HG03159 (cell line): Measurements from ENCODE around the gene NBR1.
"Not testable (repeated sequence)": the region's sequence is repeated elsewhere in the genome, so short reads cannot be mapped to it uniquely, and the experiment has no call there.

Source experiments
- ATAC-seq: cut with Tn5 transposase; IDR thresholded peaks from one replicate; pipeline ENCODE4 v1.9.1; 2021; ENCODE audit warnings: mild to moderate bottlenecking, moderate library complexity; ENCODE audit not compliant: unreplicated experiment

The NBR1 gene

GRCh38 chr17:43170766-43171585, at the start of gene NBR1:
Gene NBR1, plus strand, starts transcription at chr17:43171214. Its CDS starts 4,586 bp downstream, at chr17:43175800.
- ATAC-seq, result peak; percentile 76

GRCh38 chr17:43125133-43125966, 45.7 kb upstream of the NBR1 start, which contains the start of gene BRCA1:
Gene BRCA1, minus strand, starts transcription at chr17:43125364. Its CDS starts 1,268 bp downstream, at chr17:43124096.
- peak; percentile 96 for ATAC-seq

- ATAC-seq, result no peak
Observed at GRCh38 chr17:43125967-43126910, 44.8 kb upstream of the NBR1 start.

- no peak for ATAC-seq
Observed at GRCh38 chr17:43126911-43127290, 44.1 kb upstream of the NBR1 start.

- ATAC-seq, result not testable (repeated sequence)
Observed at GRCh38 chr17:43127333-43127876, 43.6 kb upstream of the NBR1 start.

- ATAC-seq, result no peak
Observed at GRCh38 chr17:43129671-43130010, 41.4 kb upstream of the NBR1 start.

GRCh38 chr17:43132117-43132516, 38.9 kb upstream of the NBR1 start:
- ATAC-seq, result no peak

GRCh38 chr17:43133439-43133838, 37.6 kb upstream of the NBR1 start:
- ATAC-seq, result not testable (repeated sequence)

- ATAC-seq, result no peak
Observed at GRCh38 chr17:43134774-43135453, 36.1 kb upstream of the NBR1 start.

GRCh38 chr17:43135454-43135819, 35.6 kb upstream of the NBR1 start:
- ATAC-seq, result no peak

- ATAC-seq, result not testable (repeated sequence)
Observed at GRCh38 chr17:43136574-43136973, 34.4 kb upstream of the NBR1 start.

GRCh38 chr17:43138531-43138930, 32.5 kb upstream of the NBR1 start:
- ATAC-seq, result not testable (repeated sequence)

GRCh38 chr17:43140396-43141332, 30.4 kb upstream of the NBR1 start:
- ATAC-seq, result no peak

- no peak for ATAC-seq
Observed at GRCh38 chr17:43142153-43142552, 28.9 kb upstream of the NBR1 start.

GRCh38 chr17:43143201-43143600, 27.8 kb upstream of the NBR1 start:
- ATAC-seq, result no peak

GRCh38 chr17:43146649-43147048, 24.4 kb upstream of the NBR1 start:
- ATAC-seq, result no peak

- no peak for ATAC-seq
Observed at GRCh38 chr17:43151880-43152456, 19.0 kb upstream of the NBR1 start.

- ATAC-seq, result not testable (repeated sequence)
Observed at GRCh38 chr17:43153197-43153835, 17.7 kb upstream of the NBR1 start.
